RKO (cell line): ENCODE measurements around the gene DDX39A.

Experiments used
- DNase-seq: peaks from one replicate; pipeline ENCODE4 v3.0.0-alpha.2; 2016; ENCODE audit warnings: low spot score

DDX39A gene

GRCh38 chr19:14434543-14435319 lies 15.6 kb upstream of the DDX39A start:
- DNase-seq = no peak

- no peak for DNase-seq
Observed at GRCh38 chr19:14433554-14434501, 14.7 kb upstream of the DDX39A start.

GRCh38 chr19:14432791-14433553 lies 13.8 kb upstream of the DDX39A start, which contains the start of gene PKN1:
PKN1 (plus strand) TSS chr19:14433306; CDS start chr19:14433522, 216 bp downstream.
- peak; percentile 48 for DNase-seq

GRCh38 chr19:14430712-14431111 lies 11.6 kb upstream of the DDX39A start:
- no peak for DNase-seq

- DNase-seq = no peak
Observed at GRCh38 chr19:14428882-14429416, 9.8 kb upstream of the DDX39A start.

GRCh38 chr19:14427461-14427860 lies 8.3 kb upstream of the DDX39A start:
- no peak for DNase-seq

GRCh38 chr19:14425696-14426138 lies 6.6 kb upstream of the DDX39A start:
- no peak for DNase-seq

GRCh38 chr19:14418856-14419105 lies 360 bp downstream of the DDX39A start:
- DNase-seq = no peak

- DNase-seq = peak; percentile 29
Observed at GRCh38 chr19:14416817-14417231, 2.3 kb downstream of the DDX39A start.

GRCh38 chr19:14414926-14415690 lies 4.0 kb downstream of the DDX39A start:
- DNase-seq = no peak

GRCh38 chr19:14413693-14414181 lies 5.4 kb downstream of the DDX39A start:
- no peak for DNase-seq

- DNase-seq = no peak
Observed at GRCh38 chr19:14412996-14413692, 6.0 kb downstream of the DDX39A start.

- DNase-seq = no peak
Observed at GRCh38 chr19:14412324-14412995, 6.7 kb downstream of the DDX39A start.

GRCh38 chr19:14411938-14412245 lies 7.2 kb downstream of the DDX39A start:
- no peak for DNase-seq

- DNase-seq = no peak
Observed at GRCh38 chr19:14411161-14411937, 7.8 kb downstream of the DDX39A start.

GRCh38 chr19:14410091-14411051 lies 8.8 kb downstream of the DDX39A start:
- DNase-seq = no peak

- no peak for DNase-seq
Observed at GRCh38 chr19:14409146-14410023, 9.8 kb downstream of the DDX39A start.
